Fibroblast of the aortic adventitia (primary cell): Measurements from ENCODE around the gene NLK. TPM values are rescaled to one million over a fixed set of nuclear protein-coding genes. Genes with fewer than 3 reads are reported as not detected.
"Not testable (repeated sequence)": the region's sequence is repeated elsewhere in the genome, so short reads cannot be mapped to it uniquely, and the experiment has no call there.

Experiments
- DNase-seq: peaks from one replicate; pipeline ENCODE4 v3.0.0-alpha.2; 2010; ENCODE audit warnings: low read depth
- H3K4me3 ChIP-seq: 2 replicates; pipeline ENCODE4 v1.5.1; 2011; ENCODE audit warnings: low read depth, mild to moderate bottlenecking, control low read depth, low read length, moderate library complexity
- CTCF ChIP-seq: IDR thresholded peaks from 2 replicates; pipeline ENCODE4 v1.5.1; 2011; ENCODE audit warnings: mild to moderate bottlenecking, low read length, control low read depth, inconsistent platforms; ENCODE audit not compliant: insufficient read depth
- total RNA-seq: library from RNA; depleted of rRNA; stranded (reverse); fragments of >200 nt; gene quantifications from 2 replicates; pipeline ENCODE4 v1.2.3, GENCODE V29; 2012; ENCODE audit warnings: low replicate concordance

The NLK gene
- total RNA-seq, 1 donor, result 12.2 TPM

DNA sequence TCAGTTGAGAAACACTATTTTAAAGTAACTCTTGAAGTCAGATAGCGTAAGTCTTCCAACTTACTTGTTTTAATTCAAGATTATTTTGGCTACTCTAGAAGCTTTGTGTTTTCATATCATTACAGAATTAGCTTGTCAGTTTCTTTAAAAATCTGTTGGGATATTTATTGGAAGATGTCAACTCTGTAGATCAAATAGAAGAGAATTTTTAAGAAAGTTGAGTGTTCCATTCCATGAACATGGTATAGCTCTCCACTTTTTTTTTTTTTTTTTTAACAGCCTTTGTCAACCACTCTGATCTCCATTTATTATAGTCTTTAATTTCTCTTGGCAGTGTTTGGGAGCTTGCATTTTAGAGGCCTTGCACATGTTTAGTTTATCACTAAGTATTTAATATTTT is 28.7 kb downstream of the NLK start:
- H3K4me3 ChIP-seq, result no peak overlapping the region
- DNase-seq, result no peak

DNA sequence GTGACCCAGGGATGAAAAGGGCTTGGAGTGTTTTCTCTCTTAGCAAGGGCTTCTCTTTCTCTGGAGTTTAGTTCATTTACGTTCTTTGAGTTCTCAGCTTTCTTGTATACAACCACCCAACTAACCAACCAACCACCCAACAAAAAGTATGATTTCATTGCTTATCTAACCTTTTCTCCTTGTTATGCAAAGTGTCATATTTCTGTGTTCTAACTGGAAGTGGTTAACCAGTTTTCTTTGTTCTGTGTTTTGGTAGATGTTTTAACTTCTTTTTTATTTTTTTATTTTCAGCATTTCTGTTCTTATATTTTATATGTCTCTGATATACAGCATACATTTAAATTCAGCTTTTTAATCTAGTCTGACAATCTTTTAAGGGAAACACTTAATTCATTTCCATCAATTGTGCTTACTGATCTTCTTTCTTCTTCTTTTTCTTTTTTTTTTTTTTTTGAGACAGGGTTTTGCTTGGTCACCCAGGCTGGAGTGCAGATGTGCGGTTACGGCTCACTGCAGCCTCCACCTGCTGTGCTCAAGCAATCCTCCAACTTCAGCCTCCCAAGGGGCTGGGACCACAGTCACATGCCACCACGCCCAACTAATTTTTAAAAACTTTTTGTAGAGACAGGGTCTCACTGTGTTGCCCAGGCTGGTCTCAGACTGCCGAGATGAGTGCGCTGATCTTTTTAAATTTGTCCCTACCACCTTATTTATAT is 29.6 kb downstream of the NLK start:
- no peak for TF ChIP-seq CTCF
- no peak overlapping the region for H3K4me3 ChIP-seq
- no peak for DNase-seq

More for the DNA sequence above, 28.7 kb downstream of the NLK start:
- no peak for TF ChIP-seq CTCF

DNA sequence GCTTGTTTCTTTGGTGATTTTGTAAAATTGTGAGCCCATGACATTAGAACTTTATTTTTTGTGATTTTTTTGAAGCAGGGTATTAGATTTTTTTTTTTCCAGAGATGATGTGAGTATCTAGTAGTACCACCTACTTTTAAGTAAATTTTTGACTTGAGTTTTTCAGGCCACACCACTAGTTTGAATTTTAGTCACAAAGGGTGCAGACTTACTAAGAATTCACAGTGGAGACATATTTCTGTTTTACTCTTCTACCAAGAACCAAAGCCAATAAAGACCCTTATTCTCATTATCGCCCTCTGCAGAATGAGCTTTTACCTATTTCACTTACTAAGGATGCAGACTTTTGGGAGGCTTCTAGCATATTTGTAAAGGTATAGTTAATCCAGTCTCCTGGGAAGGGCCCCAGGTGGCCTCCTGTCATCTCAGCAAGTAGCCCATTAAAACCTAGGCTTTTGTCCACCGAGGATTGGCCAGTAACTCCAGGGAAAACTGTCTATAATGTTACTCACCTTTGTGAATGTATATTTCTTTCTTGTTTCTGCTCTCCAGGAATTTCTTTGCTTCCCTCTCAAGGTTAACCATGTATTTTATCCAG is 30.6 kb downstream of the NLK start:
- no peak for DNase-seq
- TF ChIP-seq CTCF, result no peak
- H3K4me3 ChIP-seq, result no peak overlapping the region

DNA sequence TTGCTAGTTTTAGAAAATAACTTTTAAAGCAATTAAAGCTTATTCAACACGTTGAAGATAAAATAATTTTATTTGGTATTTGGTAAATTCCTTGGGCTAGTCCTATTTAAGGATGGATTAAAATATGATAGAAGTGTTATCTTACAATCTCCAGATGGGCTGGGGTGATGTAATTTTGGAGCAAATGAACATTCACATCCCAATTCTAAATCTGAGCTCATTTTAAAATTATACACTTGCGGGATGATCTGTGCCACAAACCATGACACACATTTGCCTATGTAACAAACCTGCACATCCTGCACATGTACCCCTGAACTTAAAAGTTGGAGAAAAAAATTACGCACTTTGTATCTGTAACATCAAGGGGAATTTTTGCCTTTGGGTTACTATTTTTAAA is 31.5 kb downstream of the NLK start:
- no peak overlapping the region for H3K4me3 ChIP-seq
- no peak for DNase-seq
- TF ChIP-seq CTCF, result no peak

DNA sequence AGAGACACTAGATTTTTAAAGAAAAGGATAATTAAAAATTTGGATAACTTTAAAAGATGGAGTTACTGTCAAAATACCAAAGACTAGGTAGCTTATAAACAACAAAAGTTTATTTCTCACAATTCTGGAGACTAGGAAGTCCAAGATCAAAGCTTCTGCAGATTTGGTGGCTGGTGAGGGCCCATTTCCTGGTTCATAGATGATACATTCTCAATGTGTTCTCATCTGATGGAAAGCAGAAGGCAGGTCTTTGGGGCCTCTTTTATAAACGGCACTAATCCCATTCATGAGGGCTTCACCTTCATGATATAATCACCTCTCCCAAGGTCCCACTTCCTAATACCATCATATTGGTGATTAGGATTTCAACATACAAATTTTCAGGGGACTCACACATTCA is 33.7 kb downstream of the NLK start:
- H3K4me3 ChIP-seq, result no peak overlapping the region
- TF ChIP-seq CTCF, result no peak
- no peak for DNase-seq

DNA sequence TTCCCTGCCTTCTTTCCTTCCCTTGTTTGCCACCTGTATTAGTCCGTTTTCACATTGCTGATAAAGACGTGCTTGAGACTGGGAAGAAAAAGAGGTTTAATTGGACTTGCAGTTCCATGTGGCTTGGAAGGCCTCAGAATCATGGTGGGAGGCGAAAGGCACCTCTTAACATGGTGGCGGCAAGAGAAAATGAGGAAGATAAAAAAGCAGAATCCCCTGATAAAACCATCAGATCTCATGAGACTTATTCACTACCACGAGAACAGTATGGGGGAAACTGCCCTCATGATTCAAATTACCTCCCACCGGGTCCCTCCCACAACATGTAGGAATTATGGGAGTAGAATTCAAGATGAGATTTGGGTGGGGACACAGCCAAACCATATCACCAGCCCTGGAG is 34.7 kb downstream of the NLK start:
- not testable (repeated sequence) for H3K4me3 ChIP-seq, DNase-seq

DNA sequence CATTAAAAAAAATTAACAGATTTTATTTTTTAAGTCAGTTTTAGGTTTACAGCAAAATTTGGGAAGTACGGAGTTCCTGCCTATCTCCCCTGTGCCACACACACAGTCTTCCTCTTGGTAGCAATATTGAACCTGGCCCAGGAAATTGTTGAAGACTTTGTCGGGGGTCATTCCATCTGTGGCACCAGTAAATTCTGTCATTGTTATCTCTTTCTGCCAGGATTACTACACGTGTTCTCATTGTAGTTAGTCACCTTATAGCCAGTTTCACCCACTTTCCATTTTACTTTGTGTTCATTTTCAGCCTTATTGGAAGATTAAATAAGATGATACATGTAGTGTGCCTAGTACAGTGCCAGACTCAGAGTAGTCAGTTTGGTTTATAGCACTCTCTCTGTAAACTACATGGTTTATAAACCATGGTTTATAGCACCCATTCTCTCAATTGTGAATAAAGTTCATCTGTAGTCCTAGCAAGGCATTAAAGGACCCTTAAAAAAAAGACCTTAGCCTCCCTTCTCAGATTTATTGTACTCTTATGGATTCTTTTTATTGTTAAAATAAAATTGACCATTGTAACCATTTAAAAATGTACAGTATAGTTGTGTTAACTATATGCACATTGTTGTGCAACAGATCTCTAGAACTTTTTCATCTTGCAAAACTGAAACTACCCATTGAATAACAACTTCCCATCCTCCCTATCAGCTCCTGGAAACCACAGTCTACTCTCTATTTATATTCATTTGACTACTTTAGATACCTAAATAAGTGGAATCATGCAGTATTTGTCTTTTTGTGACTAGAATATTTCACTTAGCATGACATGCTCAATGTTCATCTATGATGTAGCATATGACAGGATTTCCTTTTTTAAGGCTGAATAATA is 36.1 kb downstream of the NLK start:
- peak; percentile 3 for DNase-seq
- no peak for TF ChIP-seq CTCF
- no peak overlapping the region for H3K4me3 ChIP-seq
